Measurements from ENCODE around the gene ERLIN1.

Gene ERLIN1

GRCh38 chr10:100185364-100186252, at the start of gene ERLIN1:
ERLIN1 (minus strand) TSS chr10:100186029; CDS start chr10:100185626, 403 bp downstream.
- peaks cover 47% of the 10 kb centered on the region for H3K36me3 ChIP-seq (ENCODE audit: control insufficient read depth, insufficient read depth, low read length)
- H3K9ac ChIP-seq (ENCODE audit: low read length): peak within 1 kb of the TSS; percentile 94
- peak within 1 kb of the TSS; percentile 91 for H3K27ac ChIP-seq (ENCODE audit: low read depth, low read length)
- no peaks in the 10 kb centered on the region for H3K9me3 ChIP-seq (ENCODE audit: control insufficient read depth, insufficient read depth, low read depth, low read length)
- peaks cover 7% of the 10 kb centered on the region for H3K4me1 ChIP-seq (ENCODE audit: control insufficient read depth, insufficient read depth, low read length)
- H3K27me3 ChIP-seq (ENCODE audit: control insufficient read depth, insufficient read depth, low read length): no peaks in the 10 kb centered on the region
- H3K4me3 ChIP-seq (ENCODE audit: low read depth, low read length): peak within 1 kb of the TSS; percentile 96

DNA sequence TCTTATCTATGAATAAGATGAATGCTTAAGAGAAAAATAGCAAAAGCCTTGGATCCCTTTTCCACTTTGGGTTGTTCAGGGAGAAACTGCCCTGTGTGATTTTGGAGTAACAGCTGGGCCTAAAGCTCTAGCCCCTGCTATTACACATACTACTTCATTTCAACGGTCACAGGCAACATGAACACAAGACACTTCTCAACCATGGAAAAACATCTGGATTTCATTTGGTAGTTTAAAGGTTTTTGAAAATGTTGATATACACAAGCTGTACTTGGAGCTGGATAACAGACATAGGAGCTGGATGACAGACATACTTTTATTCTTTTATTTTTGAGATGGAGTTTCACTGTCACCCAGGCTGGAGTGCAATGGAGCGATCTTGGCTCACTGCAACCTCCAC, 46.3 kb upstream of the ERLIN1 start:
- Histone ChIP-seq H3K9ac (ENCODE audit: low read length) (no peak overlapping the region), H3K4me1 (ENCODE audit: control insufficient read depth, insufficient read depth, low read length) (no peaks in the 10 kb centered on the region), H3K27ac (ENCODE audit: low read depth, low read length) (no peak overlapping the region), H3K36me3 (ENCODE audit: control insufficient read depth, insufficient read depth, low read length) (peaks cover 56% of the 10 kb centered on the region), H3K27me3 (ENCODE audit: control insufficient read depth, insufficient read depth, low read length) (no peaks in the 10 kb centered on the region), H3K9me3 (ENCODE audit: control insufficient read depth, insufficient read depth, low read depth, low read length) (no peaks in the 10 kb centered on the region), H3K4me3 (ENCODE audit: low read depth, low read length) (no peak overlapping the region)

DNA sequence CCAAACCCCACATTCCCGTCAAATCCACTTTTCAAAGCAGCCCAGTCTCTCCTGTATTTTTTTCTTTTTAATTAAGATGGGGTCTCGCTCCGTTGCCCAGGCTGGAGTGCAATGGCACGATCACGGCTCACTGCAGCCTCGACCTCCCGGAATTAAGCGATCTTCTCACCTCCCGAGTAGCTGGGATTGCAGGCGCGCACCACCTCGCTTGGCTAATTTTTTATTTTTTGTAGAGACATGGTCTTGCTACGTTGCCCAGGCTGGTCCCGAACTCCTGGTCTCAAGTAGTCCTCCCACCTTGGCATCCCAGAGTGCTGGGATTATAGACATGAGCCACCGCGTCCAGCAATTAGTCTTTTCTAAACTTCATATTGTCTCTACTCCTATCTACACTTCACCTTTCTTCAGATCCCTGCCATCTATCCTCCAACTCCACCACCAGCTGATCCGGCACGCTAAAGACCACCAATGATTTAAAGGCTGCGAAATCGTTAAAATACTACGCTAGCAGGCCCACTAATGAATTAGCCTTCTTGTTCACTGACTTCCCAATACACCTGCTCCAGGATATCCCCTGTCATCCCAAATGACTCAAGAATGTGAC, 44.1 kb upstream of the ERLIN1 start:
- Histone ChIP-seq H3K36me3 (ENCODE audit: control insufficient read depth, insufficient read depth, low read length) (peaks cover 45% of the 10 kb centered on the region), H3K9ac (ENCODE audit: low read length) (peak overlapping the region; percentile 89), H3K9me3 (ENCODE audit: control insufficient read depth, insufficient read depth, low read depth, low read length) (no peaks in the 10 kb centered on the region), H3K4me3 (ENCODE audit: low read depth, low read length) (peak overlapping the region; percentile 99), H3K27me3 (ENCODE audit: control insufficient read depth, insufficient read depth, low read length) (no peaks in the 10 kb centered on the region), H3K4me1 (ENCODE audit: control insufficient read depth, insufficient read depth, low read length) (no peaks in the 10 kb centered on the region), H3K27ac (ENCODE audit: low read depth, low read length) (peak overlapping the region; percentile 0; the same call in 1 of the 2 replicates)

GRCh38 chr10:100223879-100224278, 38.0 kb upstream of the ERLIN1 start:
- no peaks in the 10 kb centered on the region for H3K27me3 ChIP-seq (ENCODE audit: control insufficient read depth, insufficient read depth, low read length)
- H3K4me3 ChIP-seq (ENCODE audit: low read depth, low read length): no peak overlapping the region
- H3K9ac ChIP-seq (ENCODE audit: low read length): no peak overlapping the region
- no peaks in the 10 kb centered on the region for H3K4me1 ChIP-seq (ENCODE audit: control insufficient read depth, insufficient read depth, low read length)
- H3K36me3 ChIP-seq (ENCODE audit: control insufficient read depth, insufficient read depth, low read length): peaks cover 54% of the 10 kb centered on the region
- no peaks in the 10 kb centered on the region for H3K9me3 ChIP-seq (ENCODE audit: control insufficient read depth, insufficient read depth, low read depth, low read length)
- no peak overlapping the region for H3K27ac ChIP-seq (ENCODE audit: low read depth, low read length)

- Histone ChIP-seq H3K9me3 (ENCODE audit: control insufficient read depth, insufficient read depth, low read depth, low read length) (no peaks in the 10 kb centered on the region), H3K36me3 (ENCODE audit: control insufficient read depth, insufficient read depth, low read length) (peaks cover 66% of the 10 kb centered on the region), H3K9ac (ENCODE audit: low read length) (no peak overlapping the region), H3K27me3 (ENCODE audit: control insufficient read depth, insufficient read depth, low read length) (no peaks in the 10 kb centered on the region), H3K4me3 (ENCODE audit: low read depth, low read length) (no peak overlapping the region), H3K27ac (ENCODE audit: low read depth, low read length) (no peak overlapping the region), H3K4me1 (ENCODE audit: control insufficient read depth, insufficient read depth, low read length) (no peaks in the 10 kb centered on the region)
These were observed 36.7 kb upstream of the ERLIN1 start for GRCh38 chr10:100222529-100222928.

GRCh38 chr10:100216006-100216405, 30.2 kb upstream of the ERLIN1 start:
- Histone ChIP-seq H3K36me3 (ENCODE audit: control insufficient read depth, insufficient read depth, low read length) (peaks cover 80% of the 10 kb centered on the region), H3K9me3 (ENCODE audit: control insufficient read depth, insufficient read depth, low read depth, low read length) (no peaks in the 10 kb centered on the region), H3K9ac (ENCODE audit: low read length) (no peak overlapping the region), H3K4me1 (ENCODE audit: control insufficient read depth, insufficient read depth, low read length) (no peaks in the 10 kb centered on the region), H3K27ac (ENCODE audit: low read depth, low read length) (no peak overlapping the region), H3K4me3 (ENCODE audit: low read depth, low read length) (no peak overlapping the region), H3K27me3 (ENCODE audit: control insufficient read depth, insufficient read depth, low read length) (no peaks in the 10 kb centered on the region)

GRCh38 chr10:100209303-100209702, 23.5 kb upstream of the ERLIN1 start:
- Histone ChIP-seq H3K27ac (ENCODE audit: low read depth, low read length) (0 out of 2 replicates have a peak overlapping the region, but pooled peaks have one; percentile 50), H3K9me3 (ENCODE audit: control insufficient read depth, insufficient read depth, low read depth, low read length) (no peaks in the 10 kb centered on the region), H3K36me3 (ENCODE audit: control insufficient read depth, insufficient read depth, low read length) (peaks cover 67% of the 10 kb centered on the region), H3K4me3 (ENCODE audit: low read depth, low read length) (no peak overlapping the region), H3K4me1 (ENCODE audit: control insufficient read depth, insufficient read depth, low read length) (no peaks in the 10 kb centered on the region; the same call in 1 of the 2 replicates), H3K27me3 (ENCODE audit: control insufficient read depth, insufficient read depth, low read length) (no peaks in the 10 kb centered on the region), H3K9ac (ENCODE audit: low read length) (no peak overlapping the region)

DNA sequence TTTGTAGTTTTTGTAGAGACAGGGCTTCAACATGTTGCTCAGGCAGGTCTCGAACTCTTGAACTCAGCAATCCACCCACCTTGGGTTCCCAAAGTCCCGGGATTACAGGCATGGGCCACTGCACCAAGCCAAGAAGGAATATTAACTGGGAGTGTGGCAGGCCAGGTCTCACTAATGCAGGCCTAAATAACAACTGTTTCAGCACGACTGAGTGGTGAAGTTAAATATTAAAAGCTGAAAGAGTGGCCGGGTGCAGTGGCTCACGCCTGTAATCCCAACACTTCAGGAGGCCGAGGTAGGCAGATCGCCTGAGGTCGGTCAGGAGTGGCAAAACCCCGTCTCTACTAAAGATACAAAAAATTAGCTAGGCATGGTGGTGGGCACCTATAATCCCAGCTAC, 22.4 kb upstream of the ERLIN1 start:
- H3K36me3 ChIP-seq (ENCODE audit: control insufficient read depth, insufficient read depth, low read length): peaks cover 67% of the 10 kb centered on the region
- no peaks in the 10 kb centered on the region for H3K27me3 ChIP-seq (ENCODE audit: control insufficient read depth, insufficient read depth, low read length)
- no peak overlapping the region for H3K9ac ChIP-seq (ENCODE audit: low read length)
- H3K9me3 ChIP-seq (ENCODE audit: control insufficient read depth, insufficient read depth, low read depth, low read length): no peaks in the 10 kb centered on the region
- no peak overlapping the region for H3K4me3 ChIP-seq (ENCODE audit: low read depth, low read length)
- H3K27ac ChIP-seq (ENCODE audit: low read depth, low read length): no peak overlapping the region
- no peaks in the 10 kb centered on the region; the same call in 1 of the 2 replicates for H3K4me1 ChIP-seq (ENCODE audit: control insufficient read depth, insufficient read depth, low read length)

- H3K9ac ChIP-seq (ENCODE audit: low read length): no peak overlapping the region
- no peak overlapping the region for H3K27ac ChIP-seq (ENCODE audit: low read depth, low read length)
- no peaks in the 10 kb centered on the region for H3K27me3 ChIP-seq (ENCODE audit: control insufficient read depth, insufficient read depth, low read length)
- no peaks in the 10 kb centered on the region; the same call in 1 of the 2 replicates for H3K4me1 ChIP-seq (ENCODE audit: control insufficient read depth, insufficient read depth, low read length)
- H3K4me3 ChIP-seq (ENCODE audit: low read depth, low read length): no peak overlapping the region
- H3K9me3 ChIP-seq (ENCODE audit: control insufficient read depth, insufficient read depth, low read depth, low read length): no peaks in the 10 kb centered on the region
- H3K36me3 ChIP-seq (ENCODE audit: control insufficient read depth, insufficient read depth, low read length): peaks cover 74% of the 10 kb centered on the region
These were observed 18.5 kb upstream of the ERLIN1 start for GRCh38 chr10:100204370-100204769.

DNA sequence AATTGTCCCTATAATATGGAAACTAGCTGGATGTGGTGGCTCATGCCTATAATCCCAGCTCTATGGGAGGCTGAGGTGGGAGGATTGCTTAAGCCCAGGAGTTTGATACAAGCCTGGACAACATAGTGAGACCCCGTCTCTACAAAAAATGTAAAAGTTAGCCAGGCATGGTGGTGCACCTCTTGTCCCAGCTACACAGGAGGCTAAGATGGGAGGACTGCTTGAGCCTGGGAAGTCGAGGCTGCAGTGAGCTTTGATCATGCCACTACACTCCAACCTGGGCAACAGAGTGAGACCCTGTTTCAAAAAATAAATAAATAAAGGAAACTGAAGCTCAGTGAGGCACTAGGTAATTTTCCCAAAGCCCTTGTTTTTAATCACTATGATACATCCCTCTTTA, 15.7 kb upstream of the ERLIN1 start:
- Histone ChIP-seq H3K9me3 (ENCODE audit: control insufficient read depth, insufficient read depth, low read depth, low read length) (no peaks in the 10 kb centered on the region), H3K36me3 (ENCODE audit: control insufficient read depth, insufficient read depth, low read length) (peaks cover 80% of the 10 kb centered on the region), H3K27me3 (ENCODE audit: control insufficient read depth, insufficient read depth, low read length) (no peaks in the 10 kb centered on the region), H3K27ac (ENCODE audit: low read depth, low read length) (no peak overlapping the region), H3K4me3 (ENCODE audit: low read depth, low read length) (no peak overlapping the region), H3K4me1 (ENCODE audit: control insufficient read depth, insufficient read depth, low read length) (no peaks in the 10 kb centered on the region), H3K9ac (ENCODE audit: low read length) (no peak overlapping the region)

GRCh38 chr10:100194711-100195110, 8.9 kb upstream of the ERLIN1 start:
- peaks cover 85% of the 10 kb centered on the region for H3K36me3 ChIP-seq (ENCODE audit: control insufficient read depth, insufficient read depth, low read length)
- H3K27ac ChIP-seq (ENCODE audit: low read depth, low read length): no peak overlapping the region
- no peak overlapping the region for H3K9ac ChIP-seq (ENCODE audit: low read length)
- H3K4me1 ChIP-seq (ENCODE audit: control insufficient read depth, insufficient read depth, low read length): no peaks in the 10 kb centered on the region
- H3K27me3 ChIP-seq (ENCODE audit: control insufficient read depth, insufficient read depth, low read length): no peaks in the 10 kb centered on the region
- H3K4me3 ChIP-seq (ENCODE audit: low read depth, low read length): no peak overlapping the region
- no peaks in the 10 kb centered on the region for H3K9me3 ChIP-seq (ENCODE audit: control insufficient read depth, insufficient read depth, low read depth, low read length)

Data from HUES6 (cell line).